GM19099 (cell line): ENCODE results near the gene HSF2BP.

Experiments used
- POLR2A ChIP-seq: IDR thresholded peaks from 3 replicates; pipeline ENCODE4 v1.6.1; 2011; ENCODE audit warnings: low read depth; ENCODE audit not compliant: insufficient read length; ENCODE audit errors: extremely low read depth

The HSF2BP gene

DNA sequence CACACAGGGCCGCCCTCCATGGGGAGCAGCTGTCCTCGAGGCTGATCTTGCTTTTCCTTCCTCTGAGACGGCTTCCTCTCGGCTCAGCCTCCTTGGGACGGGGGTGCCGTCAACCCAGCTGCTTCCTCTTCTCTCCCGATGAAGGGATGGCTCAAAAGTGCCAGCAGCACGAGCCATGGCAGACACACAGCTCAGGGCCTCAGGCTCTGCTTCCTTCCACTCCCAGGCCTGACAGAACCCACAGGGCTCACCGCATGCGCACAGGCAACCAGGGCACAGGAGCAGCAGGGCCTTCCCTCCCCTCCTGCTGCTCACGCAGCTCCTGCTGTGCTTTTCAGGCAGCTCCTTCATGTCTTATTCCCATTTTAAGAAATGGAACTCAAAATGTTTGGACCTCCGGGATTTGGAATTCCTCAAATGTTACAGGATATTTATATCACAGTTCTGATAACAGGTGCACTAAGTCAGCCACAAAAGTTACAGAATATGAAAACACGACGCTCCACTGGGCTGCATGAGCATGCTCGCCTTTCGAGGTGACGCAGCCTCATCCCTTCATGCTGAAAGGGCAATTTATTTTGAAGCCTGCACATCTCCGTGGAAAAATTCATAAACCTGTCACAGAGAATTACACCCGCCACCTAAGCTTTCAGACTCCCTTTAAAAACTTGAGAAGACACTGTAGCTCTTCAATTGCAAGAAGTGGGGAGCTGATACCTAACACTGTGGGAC, 84.4 kb downstream of the HSF2BP start:
- no peak for TF ChIP-seq POLR2A

DNA sequence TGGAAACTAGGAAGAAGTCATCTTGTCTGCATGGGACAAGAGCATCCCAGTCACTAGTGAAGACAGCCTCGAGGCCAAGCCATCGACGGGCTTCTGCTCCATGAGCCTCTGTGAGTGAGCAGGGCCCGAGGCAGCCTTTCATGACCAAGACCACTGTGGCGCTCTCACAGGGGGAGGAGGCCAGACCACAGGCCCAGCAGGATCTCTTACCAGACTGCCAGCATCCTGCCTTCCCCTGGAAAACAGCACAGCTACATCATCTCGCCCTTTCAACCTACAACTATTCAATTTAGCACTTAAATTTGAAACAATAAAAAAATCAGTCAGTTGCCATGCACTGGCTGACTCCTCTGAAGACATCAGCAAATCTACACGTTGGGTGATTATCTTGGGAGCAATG, 85.4 kb downstream of the HSF2BP start:
- no peak for TF ChIP-seq POLR2A

DNA sequence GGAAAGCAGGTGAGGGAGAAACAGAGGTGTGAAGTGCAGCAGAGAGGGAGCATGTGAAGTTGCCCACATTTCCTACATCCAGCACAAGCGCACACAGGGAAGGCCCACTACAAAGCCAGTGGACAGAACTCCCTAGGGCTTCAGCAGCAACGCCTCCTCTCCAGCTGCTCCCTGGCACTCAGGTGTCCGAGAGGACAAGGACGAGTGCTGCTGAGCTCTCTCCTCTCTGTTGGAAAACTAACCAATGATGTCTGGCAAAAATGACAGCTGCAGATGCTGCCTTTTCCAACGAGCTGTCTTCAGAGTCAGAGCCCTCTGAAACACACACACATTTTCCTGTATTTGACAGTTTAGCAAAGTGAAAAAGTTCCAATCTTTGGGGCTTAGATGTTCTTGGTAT, 86.8 kb downstream of the HSF2BP start:
- TF ChIP-seq POLR2A = no peak

DNA sequence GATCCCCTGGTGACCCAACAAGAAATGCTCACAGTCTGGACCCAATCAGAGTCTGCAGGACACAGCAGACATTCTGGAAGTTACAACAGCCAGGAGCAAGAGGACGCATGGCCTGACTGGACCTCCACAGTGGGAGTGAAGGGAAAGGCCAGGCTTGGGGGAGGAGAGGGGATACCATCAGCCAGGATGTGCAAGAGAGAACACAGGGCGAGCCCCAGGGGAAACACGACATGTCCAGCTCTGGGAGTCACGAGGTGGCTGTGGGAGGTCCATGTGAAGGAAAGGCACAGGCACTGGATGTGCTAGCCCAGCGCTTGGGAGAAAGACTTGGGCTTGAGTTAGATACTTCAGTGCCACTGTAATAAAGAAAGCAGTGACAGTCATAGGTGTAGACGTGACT, 87.3 kb downstream of the HSF2BP start:
- no peak for TF ChIP-seq POLR2A
